RWPE1 (cell line): ENCODE measurements around the gene ATP12A.

Experiments
- CTCF ChIA-PET: fragments of 350-600 bp; sonication (Branson Sonifier 250); formaldehyde crosslinking; extraction: SDS; loops from one replicate; lab custom pipeline; 2021; lab: Yijun Ruan, JAX
- POLR2A ChIA-PET: fragments of 400-600 bp; formaldehyde crosslinking; extraction: SDS; loops from one replicate; lab custom pipeline; 2020; ENCODE audit warnings: antibody characterized with exemption; ENCODE audit not compliant: low non-redundant PET; lab: Yijun Ruan, JAX
- DNase-seq: peaks from one replicate; pipeline ENCODE4 v3.0.0; 2012; ENCODE audit warnings: low spot score
- H3K27ac ChIP-seq: fragments of 450-650 bp; 2 replicates; pipeline ENCODE4 v1.5.1; 2017
- CTCF ChIP-seq: fragments of 450-650 bp; conservative IDR thresholded peaks from 2 replicates; pipeline ENCODE4 v1.5.1; 2017; ENCODE audit warnings: low read depth, mild to moderate bottlenecking

ATP12A gene

GRCh38 chr13:24740014-24740890 is 60.0 kb downstream of the ATP12A start:
- no peak for TF ChIP-seq CTCF
- POLR2A ChIA-PET, result no interaction called here
- no peak for DNase-seq
- CTCF ChIA-PET, result interaction anchor here (0.6 kb wide), 2 partner anchors 13 to 43 kb away, joined by 3 to 7 read pairs; no protein-coding TSS in a partner anchor
- no peak overlapping the region for H3K27ac ChIP-seq

GRCh38 chr13:24741016-24741662 is 60.9 kb downstream of the ATP12A start:
- ChIA-PET CTCF (interaction anchor here (0.6 kb wide), 2 partner anchors 27 to 43 kb away, joined by 3 read pairs; no protein-coding TSS in a partner anchor), POLR2A (no interaction called here)
- DNase-seq, result no peak

GRCh38 chr13:24741791-24742190 is 61.6 kb downstream of the ATP12A start:
- TF ChIP-seq CTCF, result no peak
- ChIA-PET POLR2A (no interaction called here), CTCF (no interaction called here)
- H3K27ac ChIP-seq, result no peak overlapping the region
- no peak for DNase-seq

More at GRCh38 chr13:24741016-24741662, 60.9 kb downstream of the ATP12A start:
- H3K27ac ChIP-seq, result no peak overlapping the region
- TF ChIP-seq CTCF, result no peak

- H3K27ac ChIP-seq, result no peak overlapping the region
- DNase-seq, result no peak
- no peak for TF ChIP-seq CTCF
- ChIA-PET POLR2A (no interaction called here), CTCF (interaction anchor here (0.8 to 1.1 kb wide), 2 partner anchors 227 to 292 kb away, joined by 3 to 4 read pairs; no protein-coding TSS in a partner anchor)
Measured at GRCh38 chr13:24742294-24742693, 62.1 kb downstream of the ATP12A start.

- no peak for TF ChIP-seq CTCF
- POLR2A ChIA-PET, result no interaction called here
- H3K27ac ChIP-seq, result no peak overlapping the region
- DNase-seq, result no peak
- CTCF ChIA-PET, result interaction anchor here (0.8 to 1.1 kb wide), 2 partner anchors 226 to 291 kb away, joined by 3 to 4 read pairs; no protein-coding TSS in a partner anchor
Measured at GRCh38 chr13:24742977-24743376, 62.8 kb downstream of the ATP12A start.

GRCh38 chr13:24744247-24744646 is 64.0 kb downstream of the ATP12A start:
- H3K27ac ChIP-seq, result no peak overlapping the region
- no peak for TF ChIP-seq CTCF
- POLR2A ChIA-PET, result no interaction called here
- CTCF ChIA-PET, result interaction anchor here (0.7 to 1.1 kb wide), 2 partner anchors 10 to 112 kb away, joined by 3 to 5 read pairs; no protein-coding TSS in a partner anchor
- no peak for DNase-seq
